GM18870 (cell line): ENCODE results near the gene RBPJ.
"Not testable (repeated sequence)": the region's sequence is repeated elsewhere in the genome, so short reads cannot be mapped to it uniquely, and the experiment has no call there.

Experiments used
- ATAC-seq: cut with Tn5 transposase; IDR thresholded peaks from one replicate; pipeline ENCODE4 v1.9.1; 2021; ENCODE audit warnings: moderate library complexity; ENCODE audit not compliant: unreplicated experiment

RBPJ gene

DNA sequence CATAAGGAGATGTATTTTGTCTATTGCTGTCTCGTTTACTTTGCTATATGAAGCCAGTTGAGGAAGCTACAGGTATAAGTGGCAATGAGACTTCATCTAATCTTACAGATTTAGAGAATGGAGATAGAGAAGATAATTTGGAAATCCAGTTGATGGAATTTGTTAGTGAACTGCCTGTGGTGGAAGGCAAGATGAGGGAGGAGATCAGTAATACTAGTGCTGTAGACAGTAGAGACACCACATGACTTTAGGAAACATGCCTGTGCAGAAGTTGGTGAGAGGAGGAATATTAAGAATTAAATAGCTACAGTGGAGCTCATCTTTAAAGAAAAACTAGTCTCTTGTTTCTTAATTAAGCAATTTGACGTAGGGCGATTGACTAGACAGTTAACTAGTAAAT, 51.3 kb downstream of the RBPJ start:
- no peak for ATAC-seq

DNA sequence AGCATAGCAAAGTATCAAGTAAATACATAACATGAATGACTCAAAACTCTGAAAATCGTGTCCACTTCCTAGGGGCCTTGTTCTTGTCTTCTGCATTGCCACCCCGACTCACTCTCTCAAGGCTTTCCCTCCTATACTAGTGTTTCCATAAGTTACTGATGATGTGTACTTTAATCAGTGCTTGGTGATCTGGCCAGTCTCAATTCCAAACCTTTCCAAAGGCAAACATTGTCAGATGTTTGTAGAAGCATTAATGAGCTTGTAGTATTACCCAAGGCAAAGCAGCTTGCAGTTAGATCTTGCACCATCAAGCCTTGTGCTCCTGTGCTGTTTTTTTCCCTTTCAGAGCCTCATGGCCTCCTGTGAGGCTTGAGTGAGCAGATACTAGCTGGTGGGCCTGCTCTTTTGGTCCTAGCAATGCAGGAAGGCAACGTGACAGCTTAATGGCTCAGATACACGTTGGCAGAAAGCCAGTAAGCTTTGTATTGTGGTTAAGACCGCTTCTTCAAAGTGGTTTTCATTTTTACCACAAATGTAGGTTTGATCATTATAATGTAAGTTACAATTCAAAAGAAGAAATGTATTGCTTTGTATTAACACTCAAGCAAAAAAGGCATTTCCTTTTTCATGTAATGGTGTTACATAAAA, 51.8 kb downstream of the RBPJ start:
- peak; percentile 69 for ATAC-seq

DNA sequence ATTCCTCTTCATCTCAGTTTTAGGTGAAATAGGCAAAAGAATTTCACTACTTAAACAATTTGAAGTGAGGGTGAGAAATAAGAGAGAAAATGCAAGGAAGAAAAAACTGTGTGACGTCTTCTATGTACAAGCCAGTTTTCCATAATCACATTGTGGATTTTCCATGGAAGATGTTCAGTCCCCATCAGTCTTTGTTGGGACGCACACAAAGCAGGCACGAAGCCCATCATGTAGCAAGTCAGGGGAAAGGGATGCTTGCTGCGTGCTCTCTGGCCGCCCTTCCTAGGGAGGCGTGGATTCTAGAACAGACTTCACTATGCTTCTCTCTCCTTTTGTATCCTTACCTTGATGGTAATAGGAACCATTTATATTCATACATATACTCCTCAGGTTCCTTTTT, 54.7 kb downstream of the RBPJ start:
- ATAC-seq, result no peak

DNA sequence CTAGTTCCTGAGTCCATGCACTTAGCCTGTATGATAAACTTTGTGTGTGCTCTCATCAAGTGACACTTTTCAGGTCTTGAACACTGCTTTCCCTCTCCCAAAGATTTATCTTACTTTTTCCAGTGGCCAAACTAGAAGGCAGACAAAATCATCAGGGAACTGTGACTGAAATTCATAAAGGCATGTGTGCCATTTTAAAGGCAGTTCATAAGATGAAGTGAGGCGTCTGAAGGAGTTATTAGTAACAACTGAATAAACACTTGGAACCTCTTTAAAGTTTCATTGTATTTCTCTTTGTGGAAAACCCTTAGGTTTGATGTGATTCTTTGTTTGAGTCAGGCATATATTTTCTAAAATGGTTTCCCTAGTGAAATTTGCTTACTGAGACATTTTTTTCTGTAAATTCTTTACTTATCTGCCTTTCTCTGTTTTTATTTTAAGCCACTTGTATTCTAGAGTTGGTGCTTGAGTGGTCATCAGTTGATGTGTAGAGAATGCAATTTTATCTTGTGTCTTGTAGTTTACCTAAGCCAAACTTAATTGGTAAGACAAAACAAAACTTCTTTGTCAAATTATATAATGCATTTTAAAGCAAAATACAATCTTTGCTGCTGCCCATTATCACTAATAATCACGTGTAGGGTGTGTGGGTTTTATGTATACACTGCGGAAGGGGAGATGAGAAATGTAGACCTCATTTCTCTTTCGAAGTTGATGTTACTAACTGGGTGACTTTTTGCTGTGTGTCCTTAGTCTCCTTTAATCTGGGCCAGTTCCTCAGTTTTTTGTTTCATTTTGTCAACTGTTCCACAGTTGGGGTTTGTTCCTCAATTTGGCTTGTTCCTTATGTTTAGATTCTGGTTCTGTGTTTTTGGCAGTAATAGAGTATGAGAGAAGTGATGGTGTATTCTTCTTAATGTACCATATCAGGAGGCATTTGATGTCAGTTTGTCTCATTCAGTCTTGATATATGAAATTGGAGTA, 56.8 kb downstream of the RBPJ start:
- no peak for ATAC-seq

GRCh38 chr4:26379837-26380236, 59.0 kb downstream of the RBPJ start:
- ATAC-seq, result no peak

DNA sequence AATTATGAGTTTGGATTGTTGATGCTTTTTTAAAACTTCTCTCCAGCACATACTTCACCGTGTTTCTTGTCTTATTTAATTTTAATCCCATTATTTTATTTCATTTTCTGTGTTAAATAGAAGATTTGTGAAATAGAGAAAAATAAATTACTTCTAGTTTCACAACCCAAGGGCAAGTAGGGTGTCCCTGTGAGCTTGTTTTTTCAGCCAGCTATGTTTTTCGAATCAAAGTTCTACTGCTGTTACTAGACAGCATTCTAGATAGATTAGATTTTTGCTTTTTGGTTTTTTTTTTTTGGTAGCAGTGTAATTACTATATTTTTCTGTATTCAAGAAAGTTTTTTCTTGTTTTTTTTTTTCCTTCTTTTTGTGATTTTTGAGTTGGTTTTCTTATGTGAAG, 59.9 kb downstream of the RBPJ start:
- ATAC-seq, result no peak

DNA sequence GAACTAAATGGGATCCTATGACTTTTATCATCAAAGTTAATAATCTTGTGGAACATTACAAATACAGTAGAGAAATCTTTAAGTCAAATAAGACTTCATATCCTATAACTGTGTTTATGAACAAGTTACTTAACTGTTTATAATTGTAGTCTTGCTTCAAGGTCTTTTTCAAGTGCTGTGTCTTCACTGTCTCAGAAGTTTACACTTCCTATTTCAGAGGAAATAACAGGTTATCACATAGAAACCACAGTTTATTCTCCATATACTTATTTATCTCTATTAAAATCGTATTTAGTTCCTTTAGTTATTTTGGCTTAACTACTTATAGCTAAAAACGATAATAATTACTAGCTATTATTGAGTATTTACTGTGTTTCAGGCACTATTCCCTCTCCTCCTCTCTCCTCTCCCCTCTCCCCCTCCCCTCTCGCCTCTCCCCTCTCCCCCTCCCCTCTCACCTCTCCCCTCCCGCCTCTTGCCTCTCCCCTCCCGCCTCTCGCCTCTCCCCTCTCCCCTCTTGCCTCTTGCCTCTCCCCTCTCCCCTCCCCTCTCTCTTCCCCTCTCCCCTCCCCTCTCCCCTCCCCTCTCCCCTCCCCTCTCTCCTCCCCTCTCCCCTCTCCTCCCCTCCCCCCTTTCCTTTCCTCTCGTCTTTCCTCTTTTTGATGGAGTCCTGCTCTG, 63.7 kb downstream of the RBPJ start:
- ATAC-seq, result no peak

- no peak for ATAC-seq
Observed at GRCh38 chr4:26385690-26386089, 64.9 kb downstream of the RBPJ start.

GRCh38 chr4:26386386-26386785, 65.6 kb downstream of the RBPJ start:
- ATAC-seq, result no peak

GRCh38 chr4:26388671-26389070, 67.9 kb downstream of the RBPJ start:
- no peak for ATAC-seq

DNA sequence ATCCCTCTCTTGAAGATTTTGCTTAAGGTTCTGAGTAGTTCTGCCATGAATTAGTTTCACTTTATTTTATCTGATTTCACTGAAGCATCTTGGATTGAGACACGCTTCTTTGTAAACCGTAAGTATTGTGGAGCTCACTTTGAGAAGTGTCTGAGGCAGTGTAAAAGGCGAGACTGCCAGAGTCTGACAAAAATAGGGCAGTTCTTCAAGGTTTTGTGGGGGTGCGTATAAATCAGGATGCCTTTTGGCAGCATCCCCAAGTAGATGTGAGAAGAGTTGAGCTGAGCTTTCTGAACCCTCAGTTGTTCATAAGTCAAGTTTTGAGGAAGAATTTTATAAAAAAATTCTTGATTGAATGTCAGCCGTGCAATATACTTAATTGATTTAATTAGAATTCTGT, 76.3 kb downstream of the RBPJ start:
- no peak for ATAC-seq

- no peak for ATAC-seq
Observed at GRCh38 chr4:26400132-26400531, 79.3 kb downstream of the RBPJ start.

- not testable (repeated sequence) for ATAC-seq
Observed at GRCh38 chr4:26402017-26402416, 81.2 kb downstream of the RBPJ start.

DNA sequence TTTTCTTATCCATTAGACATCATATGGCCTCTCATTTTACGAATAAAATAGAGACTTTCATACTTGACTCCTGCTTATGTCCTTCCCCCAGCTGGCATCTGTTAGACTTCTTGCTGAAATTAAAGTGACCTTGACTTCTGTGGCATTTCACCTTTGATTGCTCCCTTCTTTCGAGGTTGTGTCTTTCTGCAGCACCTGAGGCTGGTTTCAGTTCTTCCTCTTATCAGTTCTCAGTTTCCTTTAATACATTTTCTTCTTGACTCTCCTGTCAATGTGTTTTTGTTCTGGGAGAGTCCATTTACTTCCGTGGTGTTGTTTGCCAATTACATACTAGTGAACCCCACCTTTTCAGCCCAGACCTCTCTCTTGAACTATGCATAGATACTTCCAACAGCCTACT, 81.6 kb downstream of the RBPJ start:
- no peak for ATAC-seq

- ATAC-seq, result no peak
Observed at GRCh38 chr4:26404743-26405206, 84.0 kb downstream of the RBPJ start.

DNA sequence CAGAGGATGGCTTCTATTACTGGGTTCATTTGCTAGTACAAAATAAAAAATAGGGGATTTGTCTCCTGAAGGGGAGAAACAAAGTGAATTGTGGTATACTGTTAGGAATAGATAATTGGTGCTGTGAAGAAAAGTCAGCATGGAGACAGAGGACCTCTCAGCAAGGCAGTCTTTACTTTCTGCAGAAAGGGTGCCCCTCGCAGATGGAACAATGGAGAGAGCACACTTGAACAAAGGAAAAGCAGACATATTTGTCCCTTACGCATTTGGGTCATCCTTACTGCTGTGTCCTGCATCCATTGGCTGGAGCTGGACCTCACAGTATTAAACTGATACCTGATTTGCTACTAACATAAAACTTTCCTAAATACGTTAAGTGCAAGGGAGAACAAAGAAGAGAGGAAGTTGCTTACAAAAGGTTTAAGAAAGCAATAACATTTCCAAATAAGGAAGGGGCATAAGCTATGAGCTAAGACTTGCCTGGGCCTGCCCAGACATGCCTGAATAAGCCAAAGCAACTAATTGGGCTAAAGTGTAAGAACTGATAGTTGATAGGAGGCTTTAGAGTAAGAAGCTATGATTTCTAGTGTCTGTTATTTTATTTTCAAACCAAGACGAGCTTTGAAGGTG, 85.6 kb downstream of the RBPJ start:
- ATAC-seq, result no peak

GRCh38 chr4:26407476-26407875, 86.7 kb downstream of the RBPJ start:
- no peak for ATAC-seq

- ATAC-seq, result peak; percentile 70
Observed at GRCh38 chr4:26410385-26411293, 89.8 kb downstream of the RBPJ start.

DNA sequence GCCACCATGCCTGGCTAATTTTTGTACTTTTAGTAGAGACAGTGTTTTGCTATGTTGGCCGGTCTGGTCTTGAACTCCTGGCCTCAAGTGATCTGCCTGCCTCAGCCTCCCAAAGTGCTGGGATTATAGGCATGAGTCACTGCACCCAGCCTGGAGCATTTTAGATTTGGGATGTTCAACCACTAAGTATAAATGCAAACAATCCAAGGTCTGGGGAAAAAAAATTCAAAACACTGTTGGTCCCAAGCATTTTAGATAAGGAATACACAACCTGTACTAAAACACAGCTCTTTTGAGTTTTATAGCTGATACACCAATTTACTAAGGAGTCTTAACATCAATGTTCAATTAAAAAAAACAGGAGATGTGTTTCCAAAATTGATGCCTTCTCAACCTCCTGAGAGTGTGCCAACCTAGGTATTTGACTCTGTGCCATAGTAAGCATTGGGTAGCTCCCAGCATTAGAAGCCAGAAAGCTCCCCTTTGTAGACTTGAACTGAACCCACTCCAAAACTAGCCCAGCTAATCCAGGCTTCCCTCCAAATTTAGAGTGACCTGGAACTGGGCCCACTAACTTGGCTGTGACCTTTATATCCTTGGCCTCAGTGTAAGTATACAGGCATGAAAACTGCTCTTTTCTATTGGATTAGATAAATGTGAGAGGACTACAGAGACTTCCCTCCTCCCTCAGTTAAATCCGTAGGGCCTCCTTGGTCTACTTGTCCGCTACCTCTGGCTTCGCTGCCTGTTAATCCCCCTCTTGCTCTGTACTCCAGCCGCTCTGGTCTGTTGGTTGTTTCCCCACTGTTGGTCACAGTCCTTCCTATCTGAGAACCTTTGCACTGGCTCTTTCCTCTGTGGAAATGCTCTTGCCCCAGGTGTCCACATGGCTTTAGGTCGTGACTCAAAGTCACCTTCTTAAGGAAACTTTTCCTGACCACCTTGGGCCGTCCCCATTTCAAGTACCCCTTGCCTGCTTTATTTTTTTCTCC, 91.9 kb downstream of the RBPJ start:
- ATAC-seq, result no peak
